Activated CD8-positive, alpha-beta memory T cell treated with anti-CD3 and anti-CD28 coated beads, Interleukin-2, amount 50 U/mL, for 1 hour (primary cell): ENCODE measurements around the gene ISOC1.

Experiments used
- DNase-seq: peaks from one replicate; pipeline ENCODE4 v3.0.0-alpha.2; 2020; ENCODE audit errors: extremely low read depth

Gene ISOC1

GRCh38 chr5:129094924-129095899 is 663 bp downstream of the ISOC1 start:
- DNase-seq: no peak

GRCh38 chr5:129096382-129096991 is 1.9 kb downstream of the ISOC1 start:
- DNase-seq: no peak

- DNase-seq: no peak
Measured at GRCh38 chr5:129097498-129098296, 3.1 kb downstream of the ISOC1 start.

- DNase-seq: no peak
Measured at GRCh38 chr5:129098488-129099183, 4.1 kb downstream of the ISOC1 start.

- DNase-seq: no peak
Measured at GRCh38 chr5:129099184-129099569, 4.6 kb downstream of the ISOC1 start.

- DNase-seq: no peak
Measured at GRCh38 chr5:129101794-129102193, 7.2 kb downstream of the ISOC1 start.

GRCh38 chr5:129103397-129103796 is 8.8 kb downstream of the ISOC1 start:
- DNase-seq: no peak

GRCh38 chr5:129104915-129105455 is 10.4 kb downstream of the ISOC1 start:
- no peak for DNase-seq

- DNase-seq: no peak
Measured at GRCh38 chr5:129107637-129108036, 13.1 kb downstream of the ISOC1 start.

GRCh38 chr5:129110742-129111141 is 16.2 kb downstream of the ISOC1 start:
- no peak for DNase-seq

- DNase-seq: no peak
Measured at GRCh38 chr5:129111351-129111750, 16.8 kb downstream of the ISOC1 start.

- no peak for DNase-seq
Measured at GRCh38 chr5:129112295-129112694, 17.7 kb downstream of the ISOC1 start.

GRCh38 chr5:129113867-129114266 is 19.3 kb downstream of the ISOC1 start:
- DNase-seq: no peak

- DNase-seq: no peak
Measured at GRCh38 chr5:129114539-129115193, 20.1 kb downstream of the ISOC1 start.

GRCh38 chr5:129115680-129116079 is 21.1 kb downstream of the ISOC1 start:
- DNase-seq: no peak

- DNase-seq: no peak
Measured at GRCh38 chr5:129116797-129117196, 22.2 kb downstream of the ISOC1 start.

- DNase-seq: no peak
Measured at GRCh38 chr5:129118405-129118804, 23.9 kb downstream of the ISOC1 start.

- no peak for DNase-seq
Measured at GRCh38 chr5:129118826-129119225, 24.3 kb downstream of the ISOC1 start.

- no peak for DNase-seq
Measured at GRCh38 chr5:129120158-129120581, 25.6 kb downstream of the ISOC1 start.

GRCh38 chr5:129122560-129122959 is 28.0 kb downstream of the ISOC1 start:
- no peak for DNase-seq

- DNase-seq: no peak
Measured at GRCh38 chr5:129124608-129125007, 30.1 kb downstream of the ISOC1 start.
